ENCODE measurements around the gene CNTNAP2. TPM values are rescaled to one million over a fixed set of nuclear protein-coding genes. Genes with fewer than 3 reads are reported as not detected.
A peak's percentile ranks its signal among the peaks of the same experiment; 100 is the strongest.

The CNTNAP2 gene
- total RNA-seq, 2 donors from 2014 or later: 0.37 TPM; not detected in 1

GRCh38 chr7:148261996-148262688 is 2145.5 kb downstream of the CNTNAP2 start:
- DNase-seq: no peak
- ATAC-seq: peak; percentile 16
- Mint-ChIP-seq H3K27me3 (peaks cover 42% of the 10 kb centered on the region), H3K27ac (peak overlapping the region; percentile 62), H3K36me3 (ENCODE audit: low read depth) (no peaks in the 10 kb centered on the region), H3K4me3 (peak overlapping the region; percentile 12), H3K4me1 (peaks cover 11% of the 10 kb centered on the region)
- no peaks in the 10 kb centered on the region for H3K9me3 ChIP-seq (ENCODE audit: control insufficient read depth, low read length, poor library complexity, severe bottlenecking)

GRCh38 chr7:148262721-148263229 is 2146.2 kb downstream of the CNTNAP2 start:
- H3K27ac Mint-ChIP-seq: peak overlapping the region; percentile 62
- peak overlapping the region; percentile 49 for H3K4me3 Mint-ChIP-seq
- no peaks in the 10 kb centered on the region for H3K36me3 Mint-ChIP-seq (ENCODE audit: low read depth)
- H3K4me1 Mint-ChIP-seq: peaks cover 11% of the 10 kb centered on the region
- DNase-seq: peak; percentile 27 to 60 (median 32)
- peaks cover 40% of the 10 kb centered on the region for H3K27me3 Mint-ChIP-seq
- no peaks in the 10 kb centered on the region for H3K9me3 ChIP-seq (ENCODE audit: control insufficient read depth, low read length, poor library complexity, severe bottlenecking)
- ATAC-seq: peak; percentile 83

- Mint-ChIP-seq H3K4me3 (no peak overlapping the region), H3K4me1 (peaks cover 11% of the 10 kb centered on the region), H3K27ac (no peak overlapping the region), H3K36me3 (ENCODE audit: low read depth) (no peaks in the 10 kb centered on the region), H3K27me3 (peaks cover 41% of the 10 kb centered on the region)
- no peak for ATAC-seq
- no peak for DNase-seq
- H3K9me3 ChIP-seq (ENCODE audit: control insufficient read depth, low read length, poor library complexity, severe bottlenecking): no peaks in the 10 kb centered on the region
These were observed 2148.4 kb downstream of the CNTNAP2 start for GRCh38 chr7:148264933-148265557.

GRCh38 chr7:148265896-148266295 is 2149.3 kb downstream of the CNTNAP2 start:
- no peak overlapping the region for H3K4me3 Mint-ChIP-seq
- H3K9me3 ChIP-seq (ENCODE audit: control insufficient read depth, low read length, poor library complexity, severe bottlenecking): no peaks in the 10 kb centered on the region
- peaks cover 11% of the 10 kb centered on the region for H3K4me1 Mint-ChIP-seq
- H3K36me3 Mint-ChIP-seq (ENCODE audit: low read depth): no peaks in the 10 kb centered on the region
- peak overlapping the region; percentile 6 for H3K27ac Mint-ChIP-seq
- no peak for DNase-seq
- ATAC-seq: no peak
- H3K27me3 Mint-ChIP-seq: peaks cover 41% of the 10 kb centered on the region

GRCh38 chr7:148266795-148267194 is 2150.2 kb downstream of the CNTNAP2 start:
- H3K9me3 ChIP-seq (ENCODE audit: control insufficient read depth, low read length, poor library complexity, severe bottlenecking): no peaks in the 10 kb centered on the region
- Mint-ChIP-seq H3K4me3 (no peak overlapping the region), H3K27ac (no peak overlapping the region), H3K4me1 (peaks cover 11% of the 10 kb centered on the region), H3K27me3 (peaks cover 39% of the 10 kb centered on the region), H3K36me3 (ENCODE audit: low read depth) (no peaks in the 10 kb centered on the region)
- ATAC-seq: no peak
- DNase-seq: no peak

GRCh38 chr7:148270576-148270975 is 2154.0 kb downstream of the CNTNAP2 start:
- H3K4me3 Mint-ChIP-seq: no peak overlapping the region
- DNase-seq (no peak), ATAC-seq (no peak)
- peaks cover 2% of the 10 kb centered on the region for H3K36me3 Mint-ChIP-seq (ENCODE audit: low read depth)
- H3K27ac Mint-ChIP-seq: no peak overlapping the region
- H3K9me3 ChIP-seq (ENCODE audit: control insufficient read depth, low read length, poor library complexity, severe bottlenecking): no peaks in the 10 kb centered on the region
- peaks cover 51% of the 10 kb centered on the region for H3K27me3 Mint-ChIP-seq
- no peaks in the 10 kb centered on the region for H3K4me1 Mint-ChIP-seq

GRCh38 chr7:148274118-148274517 is 2157.5 kb downstream of the CNTNAP2 start:
- Mint-ChIP-seq H3K27me3 (peaks cover 37% of the 10 kb centered on the region), H3K36me3 (ENCODE audit: low read depth) (peaks cover 4% of the 10 kb centered on the region), H3K4me3 (no peak overlapping the region), H3K27ac (peak overlapping the region; percentile 0), H3K4me1 (peaks cover 14% of the 10 kb centered on the region)
- no peaks in the 10 kb centered on the region for H3K9me3 ChIP-seq (ENCODE audit: control insufficient read depth, low read length, poor library complexity, severe bottlenecking)
- ATAC-seq (no peak), DNase-seq (no peak)

- no peak overlapping the region for H3K27ac Mint-ChIP-seq
These were observed 2158.8 kb downstream of the CNTNAP2 start for GRCh38 chr7:148275359-148275890.

GRCh38 chr7:148276314-148277041 is 2159.9 kb downstream of the CNTNAP2 start:
- Mint-ChIP-seq H3K4me1 (peaks cover 14% of the 10 kb centered on the region), H3K27me3 (peaks cover 36% of the 10 kb centered on the region), H3K36me3 (ENCODE audit: low read depth) (peaks cover 5% of the 10 kb centered on the region), H3K27ac (peak overlapping the region; percentile 57), H3K4me3 (peak overlapping the region; percentile 70)
- H3K9me3 ChIP-seq (ENCODE audit: control insufficient read depth, low read length, poor library complexity, severe bottlenecking): no peaks in the 10 kb centered on the region
- ATAC-seq (peak; percentile 56), DNase-seq (no peak)

More at GRCh38 chr7:148275359-148275890, 2158.8 kb downstream of the CNTNAP2 start:
- ATAC-seq (no peak), DNase-seq (no peak)
- Mint-ChIP-seq H3K4me3 (peak overlapping the region; percentile 43), H3K36me3 (ENCODE audit: low read depth) (peaks cover 5% of the 10 kb centered on the region), H3K4me1 (peaks cover 14% of the 10 kb centered on the region), H3K27me3 (peaks cover 37% of the 10 kb centered on the region)
- no peaks in the 10 kb centered on the region for H3K9me3 ChIP-seq (ENCODE audit: control insufficient read depth, low read length, poor library complexity, severe bottlenecking)

- Mint-ChIP-seq H3K36me3 (ENCODE audit: low read depth) (peaks cover 5% of the 10 kb centered on the region), H3K27ac (peak overlapping the region; percentile 57)
These were observed 2160.6 kb downstream of the CNTNAP2 start for GRCh38 chr7:148277042-148277660.

GRCh38 chr7:148286150-148286549 is 2169.5 kb downstream of the CNTNAP2 start:
- Mint-ChIP-seq H3K27me3 (peaks cover 13% of the 10 kb centered on the region), H3K4me1 (peaks cover 5% of the 10 kb centered on the region), H3K36me3 (ENCODE audit: low read depth) (peaks cover 3% of the 10 kb centered on the region), H3K27ac (no peak overlapping the region), H3K4me3 (no peak overlapping the region)
- DNase-seq (no peak), ATAC-seq (no peak)
- no peaks in the 10 kb centered on the region for H3K9me3 ChIP-seq (ENCODE audit: control insufficient read depth, low read length, poor library complexity, severe bottlenecking)

More at GRCh38 chr7:148277042-148277660, 2160.6 kb downstream of the CNTNAP2 start:
- Mint-ChIP-seq H3K4me1 (peaks cover 14% of the 10 kb centered on the region), H3K27me3 (peaks cover 29% of the 10 kb centered on the region), H3K4me3 (peak overlapping the region; percentile 70)
- DNase-seq (no peak), ATAC-seq (no peak)
- no peaks in the 10 kb centered on the region for H3K9me3 ChIP-seq (ENCODE audit: control insufficient read depth, low read length, poor library complexity, severe bottlenecking)

- H3K36me3 Mint-ChIP-seq (ENCODE audit: low read depth): peaks cover 3% of the 10 kb centered on the region
- H3K4me1 Mint-ChIP-seq: peaks cover 5% of the 10 kb centered on the region
- H3K27ac Mint-ChIP-seq: no peak overlapping the region
- no peaks in the 10 kb centered on the region for H3K9me3 ChIP-seq (ENCODE audit: control insufficient read depth, low read length, poor library complexity, severe bottlenecking)
- H3K27me3 Mint-ChIP-seq: peaks cover 13% of the 10 kb centered on the region
- ATAC-seq (no peak), DNase-seq (no peak)
- no peak overlapping the region for H3K4me3 Mint-ChIP-seq
These were observed 2170.9 kb downstream of the CNTNAP2 start for GRCh38 chr7:148287538-148287937.
